Nephron (organoid): ENCODE data around the gene MYOCOS.
"Not testable (repeated sequence)": the region's sequence is repeated elsewhere in the genome, so short reads cannot be mapped to it uniquely, and the experiment has no call there.

ENCODE experiments used
- H3K27ac Mint-ChIP-seq, 3 experiments: 2 replicates each; pipeline ENCODE4 v1.8.0; 2020; ENCODE audit warnings: mixed read lengths in 3 of 3, mild to moderate bottlenecking in 2 of 3, moderate library complexity in 1 of 3
- H3K27me3 Mint-ChIP-seq: 2 replicates; pipeline ENCODE4 v1.8.0; 2021; ENCODE audit warnings: low read depth, mild to moderate bottlenecking, moderate library complexity, mixed read lengths
- H3K36me3 Mint-ChIP-seq: 2 replicates; pipeline ENCODE4 v1.8.0; 2020; ENCODE audit warnings: low read depth, mixed read lengths
- H3K4me1 Mint-ChIP-seq: 2 replicates; pipeline ENCODE4 v1.8.0; 2020; ENCODE audit warnings: mixed read lengths
- H3K4me3 Mint-ChIP-seq, 3 experiments: 2 replicates each; pipeline ENCODE4 v1.8.0; 2020; ENCODE audit warnings: mild to moderate bottlenecking in 3 of 3, mixed read lengths in 3 of 3, moderate library complexity in 2 of 3
- H3K9me3 Mint-ChIP-seq: 2 replicates; pipeline ENCODE4 v1.8.0; 2020; ENCODE audit warnings: mixed read lengths
- TF ChIP-seq, protein P1 (sequence below), 3 experiments: fragments of 200-600 bp; sonication (generic); IDR thresholded peaks; one replicate each; pipeline ENCODE4 v1.5.0; 2021; ENCODE audit warnings: antibody characterized with exemption in 3 of 3; ENCODE audit not compliant: unreplicated experiment in 3 of 3

The MYOCOS gene

DNA sequence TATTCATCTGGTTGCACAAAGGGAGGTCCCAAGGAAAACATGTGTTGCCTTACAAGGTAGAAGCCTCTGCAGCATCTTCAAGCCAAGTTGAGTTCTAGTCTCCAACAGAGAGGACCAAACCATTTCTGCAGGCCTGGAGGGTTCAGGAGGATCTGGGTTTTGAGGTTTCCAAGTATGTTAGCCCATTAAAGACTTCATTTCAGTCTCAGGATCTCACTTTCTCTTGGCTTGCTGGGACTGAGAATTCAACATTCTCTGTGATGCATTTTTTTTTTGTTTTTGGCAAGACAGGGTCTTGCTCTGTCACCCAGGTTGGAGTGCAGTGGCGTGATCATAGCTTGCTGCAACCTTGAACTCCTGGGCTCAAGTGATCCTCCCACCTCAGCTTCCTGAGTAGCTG, 8.8 kb upstream of the MYOCOS start:
- Mint-ChIP-seq H3K36me3 (no peaks in the 10 kb centered on the region), H3K4me1 (no peaks in the 10 kb centered on the region), H3K27me3 (no peaks in the 10 kb centered on the region), H3K9me3 (no peaks in the 10 kb centered on the region), H3K4me3 (no peak overlapping the region), H3K27ac (no peak overlapping the region)
- TF ChIP-seq, protein P1, sequence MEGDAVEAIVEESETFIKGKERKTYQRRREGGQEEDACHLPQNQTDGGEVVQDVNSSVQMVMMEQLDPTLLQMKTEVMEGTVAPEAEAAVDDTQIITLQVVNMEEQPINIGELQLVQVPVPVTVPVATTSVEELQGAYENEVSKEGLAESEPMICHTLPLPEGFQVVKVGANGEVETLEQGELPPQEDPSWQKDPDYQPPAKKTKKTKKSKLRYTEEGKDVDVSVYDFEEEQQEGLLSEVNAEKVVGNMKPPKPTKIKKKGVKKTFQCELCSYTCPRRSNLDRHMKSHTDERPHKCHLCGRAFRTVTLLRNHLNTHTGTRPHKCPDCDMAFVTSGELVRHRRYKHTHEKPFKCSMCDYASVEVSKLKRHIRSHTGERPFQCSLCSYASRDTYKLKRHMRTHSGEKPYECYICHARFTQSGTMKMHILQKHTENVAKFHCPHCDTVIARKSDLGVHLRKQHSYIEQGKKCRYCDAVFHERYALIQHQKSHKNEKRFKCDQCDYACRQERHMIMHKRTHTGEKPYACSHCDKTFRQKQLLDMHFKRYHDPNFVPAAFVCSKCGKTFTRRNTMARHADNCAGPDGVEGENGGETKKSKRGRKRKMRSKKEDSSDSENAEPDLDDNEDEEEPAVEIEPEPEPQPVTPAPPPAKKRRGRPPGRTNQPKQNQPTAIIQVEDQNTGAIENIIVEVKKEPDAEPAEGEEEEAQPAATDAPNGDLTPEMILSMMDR (IDR thresholded peaks at IDR 0.05; ENCODE audit: unreplicated experiment in 3 of 3), result no peak

DNA sequence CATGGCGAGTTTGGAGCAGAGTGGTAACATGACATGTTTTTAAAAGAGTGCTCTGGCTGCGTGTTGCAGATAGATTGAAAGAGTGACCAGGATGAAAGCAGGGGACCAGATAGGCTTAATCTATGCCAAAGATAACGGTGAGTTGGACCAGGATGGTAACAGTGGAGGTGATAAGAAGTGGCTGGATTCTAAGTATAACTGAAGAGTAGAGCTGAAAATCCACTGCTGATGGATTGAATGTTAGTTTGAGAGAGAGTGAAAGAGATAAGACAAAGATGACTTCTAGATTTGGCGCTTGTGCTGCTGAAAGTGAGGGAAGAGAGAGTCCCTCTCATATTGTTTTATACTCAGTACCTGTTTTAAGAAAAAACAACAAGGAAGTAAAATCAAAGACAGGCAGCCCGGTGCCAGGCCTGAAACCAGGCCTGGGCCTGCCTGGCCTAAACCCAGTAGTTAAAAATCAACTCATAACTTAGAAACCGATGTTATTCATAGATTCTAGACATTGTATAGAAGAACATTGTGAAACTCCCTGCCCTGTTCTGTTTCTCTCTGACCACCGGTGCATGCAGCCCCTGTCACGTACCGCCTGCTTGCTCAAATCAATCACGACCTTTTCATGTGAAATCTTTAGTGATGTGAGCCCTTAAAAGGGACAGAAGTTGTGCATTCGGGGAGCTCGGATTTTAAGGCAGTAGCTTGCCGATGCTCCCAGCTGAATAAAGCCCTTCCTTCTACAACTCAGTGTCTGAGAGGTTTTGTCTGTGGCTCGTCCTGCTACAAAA, 6.7 kb upstream of the MYOCOS start:
- H3K36me3 Mint-ChIP-seq, H3K27me3 Mint-ChIP-seq, H3K9me3 Mint-ChIP-seq, H3K4me3 Mint-ChIP-seq, H3K4me1 Mint-ChIP-seq: not testable (repeated sequence)
- H3K27ac Mint-ChIP-seq, result peak overlapping the region in 1 of 3 experiments; percentile 24

DNA sequence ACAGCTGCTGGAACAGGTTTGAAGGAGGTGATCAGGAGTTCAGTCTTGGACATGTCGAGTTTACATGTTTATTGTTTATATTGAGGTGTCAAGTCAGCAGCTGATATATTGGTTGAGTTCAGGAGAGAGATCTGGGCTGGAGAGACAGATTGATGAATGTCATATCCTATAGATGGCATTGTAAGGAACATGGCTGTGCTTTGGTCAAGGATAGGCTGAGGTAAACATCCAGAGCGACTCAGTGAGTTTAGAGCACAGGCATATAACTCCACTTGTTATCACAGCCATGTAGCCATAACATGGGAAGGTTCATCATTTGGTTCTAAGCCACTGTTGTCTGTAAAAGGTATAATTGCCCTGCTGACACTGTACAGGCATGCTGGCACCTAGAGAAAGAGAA, 5.5 kb upstream of the MYOCOS start:
- TF ChIP-seq, protein P1 (IDR thresholded peaks at IDR 0.05; ENCODE audit: unreplicated experiment in 3 of 3), result no peak
- Mint-ChIP-seq H3K9me3 (no peaks in the 10 kb centered on the region), H3K27me3 (no peaks in the 10 kb centered on the region), H3K36me3 (no peaks in the 10 kb centered on the region), H3K4me1 (no peaks in the 10 kb centered on the region), H3K27ac (no peak overlapping the region), H3K4me3 (no peak overlapping the region)

DNA sequence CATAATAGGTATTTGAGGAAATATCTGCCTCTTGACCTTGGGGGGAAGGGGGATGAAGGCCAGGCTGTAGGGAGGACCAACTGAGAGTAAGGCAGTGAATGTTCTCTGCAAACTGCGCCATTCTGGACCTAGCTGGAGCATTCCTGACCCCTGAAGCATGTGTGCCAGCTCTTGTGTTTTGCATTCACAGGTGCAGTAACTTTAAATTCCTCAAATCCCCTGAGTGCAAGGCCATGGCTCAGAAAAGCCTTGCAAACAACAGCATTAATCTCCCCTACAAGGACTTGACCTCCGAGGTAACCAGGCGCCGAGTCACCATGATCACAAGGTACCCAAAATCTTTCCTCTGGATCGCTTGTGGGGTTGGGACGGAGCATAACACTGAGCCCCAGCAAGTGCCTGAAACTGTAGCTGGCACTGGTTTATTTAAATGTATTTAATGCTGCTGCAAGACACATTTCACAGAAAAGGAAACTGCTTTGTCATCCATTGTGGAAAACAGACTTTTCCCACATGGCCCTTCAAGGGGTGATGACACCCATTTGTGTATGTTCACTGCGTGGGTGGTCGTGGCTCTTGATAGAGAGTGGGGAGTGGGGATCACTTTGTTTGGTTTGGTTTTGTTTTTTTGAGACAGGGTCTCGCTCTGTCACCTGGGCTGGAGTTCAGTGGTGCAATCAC, 1.7 kb downstream of the MYOCOS start:
- no peak overlapping the region for H3K27ac Mint-ChIP-seq
- TF ChIP-seq, protein P1 (IDR thresholded peaks at IDR 0.05; ENCODE audit: unreplicated experiment in 3 of 3), result no peak
- no peaks in the 10 kb centered on the region for H3K9me3 Mint-ChIP-seq
- H3K4me1 Mint-ChIP-seq, result no peaks in the 10 kb centered on the region
- no peaks in the 10 kb centered on the region for H3K36me3 Mint-ChIP-seq
- H3K27me3 Mint-ChIP-seq, result peaks cover 3% of the 10 kb centered on the region
- H3K4me3 Mint-ChIP-seq, result no peak overlapping the region

DNA sequence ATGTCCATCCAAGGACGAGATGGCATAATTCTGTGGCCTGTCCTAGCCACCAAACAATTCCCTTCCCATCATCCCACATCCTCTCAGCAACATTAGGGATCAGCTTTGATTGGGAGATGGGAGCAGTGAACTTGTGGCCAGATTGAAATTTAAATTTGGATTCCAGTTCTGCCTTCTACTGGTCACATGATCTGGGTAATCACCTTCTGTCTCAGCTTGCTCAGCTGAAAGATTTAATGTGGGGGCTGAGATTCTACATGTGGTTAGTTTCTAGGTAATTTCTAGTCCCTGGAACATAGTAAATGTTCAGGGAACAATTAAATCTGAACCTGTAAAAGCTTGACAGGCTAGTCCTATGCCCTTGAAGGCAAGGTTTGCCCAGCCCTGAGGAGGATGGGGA, 3.2 kb downstream of the MYOCOS start:
- Mint-ChIP-seq H3K4me3 (no peak overlapping the region), H3K27me3 (peaks cover 6% of the 10 kb centered on the region), H3K4me1 (no peaks in the 10 kb centered on the region), H3K36me3 (no peaks in the 10 kb centered on the region), H3K27ac (no peak overlapping the region), H3K9me3 (peaks cover 3% of the 10 kb centered on the region)
- TF ChIP-seq, protein P1 (IDR thresholded peaks at IDR 0.05; ENCODE audit: unreplicated experiment in 3 of 3), result no peak

DNA sequence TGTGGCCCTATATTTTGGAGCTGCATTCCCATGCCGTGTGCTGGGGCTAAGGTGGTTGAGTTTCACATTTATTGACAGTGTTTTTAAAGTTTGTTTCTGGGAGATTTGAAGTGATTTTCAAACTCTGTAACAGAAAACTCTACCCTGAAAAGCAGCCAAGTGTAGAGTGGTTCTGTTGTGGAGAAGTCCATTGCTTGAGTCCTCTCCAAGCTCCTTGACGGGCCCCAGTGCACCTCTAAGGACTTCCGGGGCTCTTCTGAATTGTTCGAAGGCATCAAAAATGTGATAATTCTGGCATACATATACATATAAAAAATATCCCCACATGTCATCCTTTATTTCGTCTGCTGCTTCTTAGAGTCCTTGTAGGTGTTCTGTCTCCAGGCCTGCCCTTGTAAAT, 5.0 kb downstream of the MYOCOS start:
- Mint-ChIP-seq H3K27ac (no peak overlapping the region), H3K4me1 (no peaks in the 10 kb centered on the region), H3K4me3 (no peak overlapping the region), H3K27me3 (peaks cover 14% of the 10 kb centered on the region), H3K36me3 (no peaks in the 10 kb centered on the region), H3K9me3 (peaks cover 3% of the 10 kb centered on the region)
- TF ChIP-seq, protein P1 (IDR thresholded peaks at IDR 0.05; ENCODE audit: unreplicated experiment in 3 of 3), result no peak
